D341Med (cell line): ENCODE measurements around the gene ADGRL3.
A peak's percentile ranks its signal among the peaks of the same experiment; 100 is the strongest.
"Not testable (repeated sequence)": the region's sequence is repeated elsewhere in the genome, so short reads cannot be mapped to it uniquely, and the experiment has no call there.

Experiments used
- DNase-seq: peaks from one replicate; pipeline ENCODE4 v3.0.0; 2012; ENCODE audit warnings: low spot score

ADGRL3 gene

DNA sequence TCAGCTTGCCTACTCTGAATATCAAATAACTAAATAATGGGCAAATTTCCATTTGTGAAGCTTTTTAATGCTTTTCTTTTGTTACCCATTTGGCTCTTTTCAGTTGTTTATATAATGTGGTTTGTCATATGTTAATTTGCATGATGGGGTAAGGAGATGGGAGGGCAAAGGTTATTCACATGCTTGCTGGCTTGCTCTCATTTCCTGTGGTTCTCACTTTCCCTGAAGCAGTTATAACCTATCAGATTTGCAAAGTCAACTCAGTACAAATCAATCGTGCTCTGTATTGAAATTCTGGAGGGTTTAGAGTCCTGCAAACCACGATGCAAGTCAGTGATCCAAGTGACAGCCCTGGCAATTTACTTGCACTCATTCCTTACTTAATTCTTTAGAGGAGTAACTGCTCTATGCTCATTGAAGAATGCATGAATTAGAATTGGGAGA, 711.2 kb downstream of the ADGRL3 start:
- no peak for DNase-seq

DNA sequence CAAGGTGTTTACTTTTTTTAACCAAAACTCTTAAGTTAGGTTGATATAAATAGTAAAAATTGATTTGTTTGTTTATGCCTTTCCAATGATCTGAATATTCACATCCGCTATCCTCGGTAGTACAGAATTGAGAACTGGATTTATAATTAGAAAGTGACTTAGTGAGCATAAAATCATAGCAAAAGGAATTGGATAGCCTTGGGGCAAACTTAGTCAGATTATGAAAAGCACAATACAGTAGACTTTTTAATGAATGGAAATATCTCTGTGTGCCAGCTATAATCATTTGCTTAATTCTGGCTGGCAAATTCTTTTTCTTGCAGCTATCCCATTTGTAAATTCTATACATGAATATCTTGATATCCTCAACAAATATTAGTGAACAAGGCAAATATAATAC, 713.5 kb downstream of the ADGRL3 start:
- no peak for DNase-seq

DNA sequence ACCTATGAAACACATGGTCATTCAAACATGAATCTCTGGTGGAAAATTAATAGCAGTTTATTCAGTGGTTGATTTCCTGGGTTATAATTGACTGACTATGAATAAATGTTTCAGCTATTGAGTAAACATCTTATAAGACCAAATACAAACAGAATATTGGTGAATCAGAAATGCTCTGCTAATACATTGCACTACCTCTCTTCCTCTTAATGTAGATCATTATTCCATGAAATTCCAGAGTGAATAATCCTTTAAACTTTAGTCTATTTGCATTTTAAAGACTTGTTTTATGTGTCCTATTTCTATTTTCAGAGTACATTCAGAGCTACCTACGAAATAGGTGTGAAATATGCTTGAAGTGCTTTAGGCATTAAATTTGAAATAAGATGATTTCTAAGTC, 715.4 kb downstream of the ADGRL3 start:
- DNase-seq = no peak

DNA sequence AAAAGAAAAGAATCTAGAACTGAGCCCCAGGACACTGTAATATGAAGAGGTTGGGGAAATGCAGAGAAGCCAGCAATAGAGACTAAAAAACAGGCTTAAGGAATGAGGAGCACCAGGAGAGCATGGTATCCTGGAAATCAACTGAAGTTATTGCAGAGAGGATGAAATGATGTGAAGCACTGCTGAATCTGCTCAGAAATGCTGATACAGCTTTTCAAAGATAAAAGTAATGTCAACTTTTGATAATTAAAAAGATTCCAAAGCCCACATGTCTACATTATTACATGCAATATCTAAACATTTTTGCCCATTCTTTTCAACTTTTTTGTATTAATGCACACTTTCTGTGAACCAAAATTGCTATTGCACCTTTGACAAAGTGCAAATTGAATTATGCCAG, 718.4 kb downstream of the ADGRL3 start:
- no peak for DNase-seq

DNA sequence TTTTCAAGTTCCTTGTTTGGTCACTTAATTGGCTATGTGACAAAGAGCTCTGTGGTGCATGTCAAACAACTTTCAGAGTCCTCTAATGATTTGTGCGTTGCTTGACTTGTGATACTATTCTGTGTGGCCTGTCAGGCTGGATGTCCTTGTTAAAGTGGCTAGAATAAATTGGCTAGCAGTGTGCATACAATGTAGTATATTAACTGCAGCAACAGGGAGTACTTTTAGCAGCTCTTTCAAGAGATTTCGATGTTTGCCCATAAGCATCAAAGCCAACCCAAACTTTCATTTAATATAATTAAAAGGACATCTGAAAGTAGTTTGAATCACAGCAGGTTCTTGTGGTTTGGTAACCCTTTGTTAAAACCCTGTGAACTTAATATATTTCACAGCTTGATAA, 718.9 kb downstream of the ADGRL3 start:
- DNase-seq = no peak

DNA sequence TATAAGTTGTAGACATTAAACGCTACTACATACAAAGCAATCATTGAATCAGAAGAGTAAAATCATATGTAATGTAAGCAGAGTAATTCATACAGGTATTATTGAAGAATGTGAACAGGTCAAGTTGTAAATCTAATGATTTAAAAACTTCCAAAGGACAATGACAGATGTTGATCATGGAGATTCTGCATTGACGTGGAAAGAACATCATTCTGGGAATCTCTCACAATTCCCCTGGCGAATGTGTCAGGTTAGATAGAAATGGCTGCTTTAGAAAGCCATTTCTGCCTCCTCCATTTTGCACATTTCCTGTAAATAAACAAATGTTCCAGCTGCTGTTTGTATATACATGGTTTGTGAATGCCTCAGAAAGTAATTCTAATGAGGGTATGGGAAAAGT, 719.4 kb downstream of the ADGRL3 start:
- DNase-seq = no peak

DNA sequence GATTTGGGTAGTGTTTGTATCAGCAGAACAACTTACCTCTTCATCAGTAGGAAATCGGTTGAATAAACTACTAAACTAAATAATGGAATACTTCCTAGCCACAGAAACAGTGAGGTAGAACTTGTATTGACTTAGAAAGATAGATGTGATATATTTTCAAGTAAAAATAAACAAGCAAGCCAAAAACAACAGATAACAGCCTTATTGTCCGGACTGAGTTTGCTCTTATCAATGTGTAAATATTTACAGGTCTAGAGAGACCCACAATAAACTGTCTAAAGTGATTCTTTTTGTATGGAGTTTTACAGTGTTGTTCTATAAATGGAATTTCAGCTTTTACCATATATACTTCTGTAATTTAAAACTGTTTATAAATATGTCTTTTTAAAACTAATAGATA, 721.8 kb downstream of the ADGRL3 start:
- DNase-seq = no peak

DNA sequence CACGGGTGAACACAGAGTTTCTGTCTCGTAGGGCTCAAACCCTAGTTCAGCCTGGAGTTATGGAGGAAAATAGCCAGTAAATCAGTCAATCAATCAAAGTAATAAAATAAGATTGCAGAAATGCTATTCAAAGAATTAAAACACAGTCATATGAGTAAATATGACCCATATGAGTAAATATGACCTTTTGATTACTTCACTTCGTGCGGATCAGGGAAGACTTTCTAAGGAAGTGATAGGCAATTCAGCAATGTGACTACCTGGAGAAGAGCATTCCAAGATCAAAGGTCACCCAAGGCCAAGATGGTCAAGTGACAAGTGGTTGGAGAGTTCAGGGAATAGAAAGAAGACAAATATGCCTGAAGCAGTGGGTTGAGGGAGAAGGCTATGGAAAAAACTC, 722.6 kb downstream of the ADGRL3 start:
- no peak for DNase-seq

DNA sequence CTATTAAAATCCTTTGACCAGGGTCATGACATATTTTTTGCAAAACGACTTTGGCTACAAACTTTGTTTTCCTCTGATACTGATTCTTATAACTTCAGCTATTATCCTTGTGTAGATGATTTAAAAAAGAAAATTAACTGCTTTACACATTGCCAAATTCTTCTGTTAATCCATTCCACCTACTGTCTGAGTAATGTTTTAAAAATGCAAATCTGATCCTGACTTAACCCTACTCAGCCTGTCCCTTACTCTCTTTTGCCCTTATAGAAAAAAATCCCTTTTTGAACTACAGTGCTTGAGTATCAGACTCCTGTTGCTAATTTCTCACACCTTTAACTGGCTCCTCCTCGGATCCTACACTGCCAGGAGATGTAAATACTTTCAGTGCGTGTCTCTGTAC, 723.1 kb downstream of the ADGRL3 start:
- DNase-seq = no peak

DNA sequence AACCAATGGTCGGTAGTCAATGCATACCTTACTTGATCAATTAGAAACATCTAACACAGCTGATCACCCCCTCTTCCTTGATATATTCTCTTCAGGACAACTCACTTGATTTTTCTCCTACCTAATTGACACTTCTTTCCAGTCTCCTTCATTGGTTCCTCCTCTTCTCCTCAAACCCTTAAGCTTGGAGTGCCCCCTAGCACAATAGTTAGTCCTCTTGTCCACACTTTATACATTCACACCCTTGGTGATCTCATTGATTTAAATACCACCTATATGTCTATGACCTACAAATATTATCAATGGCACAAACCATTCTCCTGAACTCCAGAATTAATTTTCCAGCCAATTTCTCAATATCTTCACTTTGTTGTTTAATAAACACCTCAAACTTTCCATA, 724.0 kb downstream of the ADGRL3 start:
- no peak for DNase-seq

DNA sequence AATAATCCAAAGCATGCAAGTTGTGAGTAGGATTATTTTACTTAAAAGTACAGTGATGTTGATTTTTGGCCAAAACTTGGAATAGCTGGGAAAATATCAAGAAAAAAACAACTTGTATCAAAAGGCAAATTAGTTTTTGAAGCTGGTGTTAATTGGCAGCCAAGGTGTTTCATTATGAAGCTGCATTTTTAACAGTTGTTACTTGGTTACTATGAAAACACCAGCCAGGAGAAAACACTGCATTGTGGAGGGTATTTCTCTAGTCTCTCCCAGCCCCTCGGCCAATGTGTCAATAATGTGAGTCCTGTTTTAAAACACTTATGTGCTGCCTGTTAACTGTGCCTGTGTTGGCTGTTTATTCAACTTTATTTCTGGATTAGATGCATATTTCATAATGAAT, 733.4 kb downstream of the ADGRL3 start:
- no peak for DNase-seq

DNA sequence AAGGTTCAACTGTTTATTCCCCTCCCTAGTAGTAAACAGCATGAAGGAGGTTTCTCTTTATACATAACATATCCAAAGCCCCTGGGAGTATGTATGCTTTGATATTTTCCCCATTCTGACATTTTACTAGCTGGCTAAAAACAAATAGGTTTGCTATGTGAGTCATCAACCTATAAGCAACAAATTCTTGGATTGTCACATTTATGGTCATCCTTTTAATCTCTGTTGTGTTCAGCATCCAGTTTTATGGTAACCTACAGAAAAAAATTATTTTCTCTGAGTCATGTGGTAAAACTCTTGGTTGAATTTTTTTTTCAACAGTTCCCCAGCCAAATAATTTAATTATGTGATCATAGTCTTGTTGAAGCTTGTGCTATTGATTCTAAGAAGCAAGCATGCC, 734.1 kb downstream of the ADGRL3 start:
- DNase-seq = no peak

DNA sequence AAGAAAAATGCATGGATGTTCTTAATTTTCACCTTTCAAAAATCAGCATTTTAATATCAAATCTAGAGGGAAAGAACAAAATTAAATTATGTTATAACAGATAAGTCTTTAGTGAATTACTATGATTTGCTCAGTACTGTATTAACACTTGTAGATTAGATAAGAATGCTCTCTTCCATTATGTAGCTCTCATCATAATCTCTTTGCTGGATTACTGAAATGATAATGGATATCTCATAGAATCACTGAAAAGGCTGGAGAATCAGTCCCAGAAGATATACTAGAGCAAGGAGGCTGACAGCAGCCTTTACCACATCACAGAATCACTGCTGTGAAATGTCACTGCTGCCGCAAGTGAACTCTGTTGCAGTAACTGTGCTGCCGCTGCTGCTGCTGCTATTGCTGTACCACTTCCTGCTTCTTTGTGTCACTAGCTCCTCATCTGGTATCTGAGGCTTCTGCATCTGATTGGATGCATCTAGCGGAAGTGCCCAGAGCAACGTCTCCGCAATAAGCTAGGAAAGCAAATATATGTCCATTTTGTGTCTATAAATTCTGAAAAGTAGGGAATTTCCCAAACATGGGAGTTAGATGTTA, 738.2 kb downstream of the ADGRL3 start:
- no peak for DNase-seq

DNA sequence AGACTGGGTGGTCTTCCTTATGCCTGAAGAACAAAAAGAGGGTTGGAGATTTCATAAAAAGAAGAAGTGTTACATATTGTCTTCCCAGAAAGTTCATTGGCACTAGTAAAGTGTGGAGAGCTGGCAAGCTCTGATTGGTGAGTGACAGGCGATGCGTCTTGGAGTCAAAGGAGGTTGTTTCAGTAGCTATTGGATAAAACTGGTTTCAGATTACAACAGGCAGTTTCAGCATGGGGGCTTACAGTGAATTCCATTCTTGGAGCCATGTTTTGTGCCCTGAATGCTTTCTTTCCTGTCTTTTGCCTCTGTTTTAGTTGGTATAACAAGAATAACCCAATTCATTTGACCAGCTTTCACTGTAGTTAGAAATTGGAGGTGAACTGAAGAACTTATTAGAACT, 750.5 kb downstream of the ADGRL3 start:
- no peak for DNase-seq

DNA sequence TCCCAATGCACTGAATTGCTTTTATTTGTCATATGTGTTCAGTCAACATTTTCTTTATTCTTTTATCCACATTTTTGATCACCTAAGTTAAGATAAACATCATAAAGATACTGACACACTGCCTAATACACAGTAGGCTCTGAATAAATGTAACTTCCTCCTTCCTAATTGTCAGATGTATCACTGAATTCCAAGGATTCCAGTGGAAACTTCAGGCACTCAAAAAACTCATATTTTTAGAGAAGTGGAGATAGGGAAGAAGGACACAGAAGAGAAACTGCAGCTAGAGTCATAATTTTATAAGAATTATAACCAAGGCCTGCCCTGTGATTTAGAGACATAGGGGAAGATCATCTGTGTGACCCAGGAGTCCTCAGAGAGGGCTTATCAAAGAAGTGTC, 753.3 kb downstream of the ADGRL3 start:
- no peak for DNase-seq

DNA sequence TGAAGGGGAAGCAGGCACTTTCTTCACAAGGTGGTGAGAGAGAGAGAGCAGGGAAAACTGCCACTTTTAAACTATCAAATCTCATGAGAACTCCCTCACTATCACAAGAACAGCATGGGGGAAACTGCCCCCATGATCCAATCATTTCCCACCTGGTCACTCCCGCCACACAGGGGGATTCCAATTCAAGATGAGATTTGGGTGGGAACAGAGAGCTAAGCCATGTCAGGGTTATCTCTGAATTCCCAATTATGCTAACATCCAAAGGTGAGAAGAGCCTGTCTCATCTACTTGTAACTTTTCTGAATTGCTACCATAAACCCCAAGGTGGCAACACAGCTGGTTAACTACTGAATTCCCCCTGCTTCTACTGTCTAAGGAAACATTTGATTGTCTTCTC, 758.5 kb downstream of the ADGRL3 start:
- DNase-seq = no peak

DNA sequence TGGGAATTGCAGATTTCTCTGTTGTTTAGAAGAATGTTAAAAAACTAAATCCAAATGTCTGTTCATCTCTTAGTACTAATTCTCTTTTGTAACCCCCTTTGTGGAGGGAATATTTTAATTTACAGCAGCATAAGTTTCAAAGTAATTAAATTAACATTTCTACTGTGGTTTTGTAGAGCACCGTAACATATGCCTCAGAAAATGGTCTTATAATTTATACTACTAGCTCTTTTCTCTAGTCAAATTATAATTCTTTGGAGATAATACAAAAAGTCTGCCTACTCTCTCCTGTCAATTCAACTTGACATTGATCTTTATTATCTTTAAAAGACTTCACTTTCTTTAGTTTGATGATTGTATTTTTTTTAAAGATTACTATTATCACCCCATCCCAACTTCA, 759.0 kb downstream of the ADGRL3 start:
- DNase-seq = no peak

DNA sequence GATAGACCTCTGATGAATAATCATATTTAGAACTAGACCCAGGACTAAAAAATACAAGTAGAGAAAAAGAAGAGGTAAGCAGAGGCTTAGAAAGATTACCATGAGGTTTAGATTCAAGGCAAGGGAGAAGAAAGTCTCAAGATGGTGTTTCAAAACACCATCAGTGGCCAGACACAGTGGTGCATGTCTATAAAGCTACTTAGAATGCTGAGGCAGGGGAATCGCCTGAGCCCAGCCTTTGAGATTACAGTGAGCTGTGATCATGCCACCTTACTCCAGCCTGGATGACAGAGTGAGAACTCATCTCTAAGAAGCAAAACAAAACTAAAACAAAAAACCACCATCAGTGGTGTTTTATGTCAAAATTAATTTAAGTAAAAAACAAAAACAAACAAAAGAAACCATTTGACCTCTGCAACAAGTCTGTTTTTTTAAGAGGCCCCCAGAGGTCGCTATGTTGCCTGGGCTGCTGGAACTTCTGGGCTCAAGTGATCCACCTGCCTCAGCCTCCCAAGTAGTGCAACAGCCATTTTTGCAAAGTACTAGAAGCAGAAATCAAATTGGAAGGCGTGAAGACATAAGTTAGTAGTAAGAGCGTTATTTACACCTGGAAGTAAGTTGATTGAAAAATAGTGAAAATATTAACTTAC, 784.3 kb downstream of the ADGRL3 start:
- DNase-seq = no peak

DNA sequence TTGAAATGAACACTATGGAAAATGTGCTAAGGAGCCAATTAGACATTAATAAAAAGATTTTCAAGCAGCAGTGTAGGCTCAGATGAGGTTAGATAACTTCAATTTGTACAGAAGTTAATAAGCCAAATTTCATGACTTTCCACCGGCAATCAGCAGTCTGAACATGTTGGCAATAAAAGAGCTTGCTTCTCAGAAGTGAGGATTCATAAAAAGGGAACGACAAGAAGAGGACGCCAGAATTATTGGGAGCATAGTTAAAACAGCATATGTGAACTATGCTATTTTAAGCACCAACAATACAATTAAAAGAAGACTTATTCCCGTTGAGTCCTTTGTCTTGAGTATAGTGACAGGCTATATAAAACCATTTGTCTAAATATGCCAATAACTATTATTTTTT, 785.3 kb downstream of the ADGRL3 start:
- no peak for DNase-seq

DNA sequence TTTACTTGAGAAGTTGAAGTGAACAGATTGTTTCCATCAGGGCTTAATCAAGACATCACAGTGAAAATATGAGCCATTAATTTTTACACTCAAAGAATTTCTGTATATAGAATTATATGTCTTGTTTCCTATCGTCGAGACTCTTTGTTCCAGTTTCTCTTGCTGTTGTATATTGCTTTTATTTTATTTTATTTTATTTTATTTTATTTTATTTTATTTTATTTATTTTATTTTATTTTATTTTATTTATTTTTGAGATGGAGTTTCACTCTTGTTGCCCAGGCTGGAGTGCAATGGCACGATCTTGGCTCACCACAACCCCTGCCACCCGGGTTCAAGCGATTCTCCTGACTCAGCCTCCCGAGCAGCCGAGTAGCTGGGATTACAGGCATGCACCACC, 786.8 kb downstream of the ADGRL3 start:
- not testable (repeated sequence) for DNase-seq

DNA sequence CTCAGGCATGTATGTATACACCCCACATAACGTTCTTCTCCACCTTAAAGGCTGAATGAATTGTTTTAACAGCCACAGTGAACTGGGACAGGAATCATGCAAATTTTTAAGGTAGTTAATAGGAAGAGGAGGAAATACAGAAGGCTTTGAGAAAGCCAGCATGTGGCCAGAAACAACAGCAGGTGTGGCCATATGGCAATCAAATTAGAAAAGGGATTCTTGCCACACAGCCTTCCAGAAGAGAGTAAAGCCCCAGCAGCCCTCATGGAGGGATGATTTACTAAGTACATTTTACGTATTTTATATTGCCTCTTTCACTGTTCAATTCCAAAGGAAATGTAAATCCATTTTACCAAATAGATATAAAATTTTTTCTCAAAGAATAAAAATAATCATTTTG, 792.2 kb downstream of the ADGRL3 start:
- peak; percentile 58 for DNase-seq

DNA sequence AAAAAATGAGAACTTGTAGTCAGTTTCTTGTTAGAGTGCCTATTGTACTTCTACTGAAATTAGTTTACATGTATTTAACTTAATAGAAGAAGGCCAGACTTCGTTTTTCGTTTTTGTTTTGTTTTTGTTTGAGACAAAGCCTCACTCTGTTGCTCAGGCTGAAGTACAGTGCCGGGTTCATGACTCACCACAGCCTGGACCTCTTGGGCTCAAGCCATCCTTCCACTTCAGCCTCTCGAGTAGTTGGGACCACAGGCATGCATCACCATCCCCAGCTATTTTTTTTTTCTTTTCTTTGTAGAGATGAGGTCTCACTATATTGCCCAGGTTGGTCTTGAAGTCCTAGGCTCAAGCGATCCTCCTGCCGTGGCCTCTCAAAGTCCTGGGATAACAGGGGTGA, 793.9 kb downstream of the ADGRL3 start:
- DNase-seq = no peak

DNA sequence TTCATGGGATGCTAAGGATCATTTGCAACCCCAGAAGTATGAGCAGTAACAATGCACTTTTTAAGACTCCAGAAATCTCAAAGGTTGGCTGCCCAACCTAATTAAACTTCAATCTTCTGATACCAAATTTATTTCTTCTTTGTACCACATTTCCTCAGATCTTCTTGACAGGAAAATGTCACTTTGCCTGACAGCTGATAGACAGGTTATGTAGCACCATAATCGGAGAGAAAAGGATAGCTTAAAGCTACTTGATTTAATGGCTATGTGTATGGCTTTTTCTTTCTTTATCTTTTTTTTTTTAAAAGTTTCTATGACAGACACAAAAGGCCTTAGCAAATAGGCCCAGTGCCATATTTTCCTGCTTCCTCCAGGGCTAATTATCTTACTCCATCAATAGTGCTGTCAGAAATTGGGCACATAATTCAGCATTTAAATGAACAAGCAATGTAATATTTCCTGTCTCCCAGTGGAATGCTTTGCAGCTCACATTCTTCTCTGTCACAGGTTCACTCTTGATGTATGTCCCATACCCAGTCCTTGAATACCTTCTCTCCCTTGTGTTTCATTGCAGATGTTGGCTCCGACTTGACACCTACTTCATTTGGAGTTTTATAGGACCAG, 795.7 kb downstream of the ADGRL3 start:
- DNase-seq = no peak

DNA sequence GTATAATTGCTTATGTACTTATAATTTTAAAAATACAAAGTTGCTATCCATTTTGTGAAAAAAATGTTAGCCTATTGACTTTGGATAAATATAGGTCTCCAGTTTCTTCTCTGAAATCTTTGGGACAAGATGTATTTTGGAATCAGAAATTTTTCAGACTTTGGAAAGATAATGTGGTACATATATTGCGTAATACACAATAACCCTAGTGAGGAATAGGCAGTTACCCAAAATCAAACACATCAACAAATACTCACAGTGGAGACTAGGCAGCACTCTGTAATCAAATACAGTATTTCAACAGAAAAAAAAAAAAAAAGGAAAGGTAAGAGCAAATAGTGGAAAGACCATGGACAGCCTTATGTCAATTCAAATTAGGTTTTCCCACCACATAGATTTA, 796.8 kb downstream of the ADGRL3 start:
- DNase-seq = no peak
